Upper lobe of left lung (tissue), 6 donors: Measurements from ENCODE around the gene STAU1. TPM values are rescaled to one million over a fixed set of nuclear protein-coding genes. Genes with fewer than 3 reads are reported as not detected.

ENCODE experiments used
- ATAC-seq, 2 donors: fragments of 200-7000 bp; cut with Tn5 transposase; one replicate each; pipeline ENCODE4 v1.9.1; 2022; ENCODE audit warnings: mild to moderate bottlenecking in 2 of 2, moderate library complexity in 2 of 2; ENCODE audit not compliant: low FRiP score in 2 of 2
- DNase-seq, 2 donors: peaks; one replicate each; pipeline ENCODE4 v3.0.0-alpha.2; 2019 to 2020
- H3K27ac ChIP-seq, 4 donors: fragments of 200-600 bp; sonication (generic); one replicate each; pipeline ENCODE4 v1.5.1; 2016 to 2019
- H3K27me3 ChIP-seq, 4 donors: fragments of 200-600 bp; sonication (generic); one replicate each; pipeline ENCODE4 v1.5.1; 2017 to 2019
- H3K36me3 ChIP-seq, 4 donors: fragments of 200-600 bp; sonication (generic); one replicate each; pipeline ENCODE4 v1.5.1; 2016 to 2019
- H3K4me1 ChIP-seq, 4 donors: fragments of 200-600 bp; sonication (generic); one replicate each; pipeline ENCODE4 v1.5.1; 2018 to 2019
- H3K4me3 ChIP-seq, 4 donors: fragments of 200-600 bp; sonication (generic); one replicate each; pipeline ENCODE4 v1.5.1; 2017 to 2019; ENCODE audit warnings: mild to moderate bottlenecking in 2 of 4, moderate library complexity in 1 of 4
- H3K9me3 ChIP-seq, 4 donors: fragments of 200-600 bp; sonication (generic); one replicate each; pipeline ENCODE4 v1.5.1; 2018 to 2019
- CTCF ChIP-seq, 6 experiments: fragments of 450-650 bp in 4 of 6; fragments of 200-600 bp in 2 of 6; sonication (generic) in 2 of 6; IDR thresholded peaks; one replicate each; pipeline ENCODE4 v1.5.1; 2016 to 2019; ENCODE audit warnings: antibody characterized with exemption in 6 of 6
- EP300 ChIP-seq, 4 donors: sonication (generic); formaldehyde crosslinking; IDR thresholded peaks; one replicate each; pipeline ENCODE4 v1.5.1; 2017; ENCODE audit warnings: antibody characterized with exemption in 4 of 4, control low read depth in 2 of 4
- POLR2A ChIP-seq, 4 donors: fragments of 450-650 bp; IDR thresholded peaks; one replicate each; pipeline ENCODE4 v1.5.1; 2016 to 2017; ENCODE audit warnings: antibody characterized with exemption in 4 of 4, mild to moderate bottlenecking in 2 of 4
- POLR2AphosphoS5 ChIP-seq, 2 donors: sonication (generic); formaldehyde crosslinking; IDR thresholded peaks; one replicate each; pipeline ENCODE4 v1.5.1; 2017; ENCODE audit warnings: antibody characterized with exemption in 2 of 2
- WGBS, 2 donors: methylation state at CpG; one replicate each; pipeline ENCODE4 v1.1.5; 2017 to 2018; 5-methylcytosine and 5-hydroxymethylcytosine counted together
- total RNA-seq, 6 donors: library from RNA; depleted of rRNA in 4 of 6; stranded (reverse); fragments of >200 nt in 4 of 6; gene quantifications; one replicate each; pipeline versions ENCODE4 v1.1.0 to v1.2.1, GENCODE V29; 2016 to 2021
- donor health status: DM: no; HTN: no; CAD: no; lungs with moderate emphysema.
- donor health status: DM: no; HTN: yes; CAD: no; lungs with severe emphysema.

The STAU1 gene
- total RNA-seq, result 10 to 100 TPM; 69.1 to 97.7 (median 73.5) TPM

DNA sequence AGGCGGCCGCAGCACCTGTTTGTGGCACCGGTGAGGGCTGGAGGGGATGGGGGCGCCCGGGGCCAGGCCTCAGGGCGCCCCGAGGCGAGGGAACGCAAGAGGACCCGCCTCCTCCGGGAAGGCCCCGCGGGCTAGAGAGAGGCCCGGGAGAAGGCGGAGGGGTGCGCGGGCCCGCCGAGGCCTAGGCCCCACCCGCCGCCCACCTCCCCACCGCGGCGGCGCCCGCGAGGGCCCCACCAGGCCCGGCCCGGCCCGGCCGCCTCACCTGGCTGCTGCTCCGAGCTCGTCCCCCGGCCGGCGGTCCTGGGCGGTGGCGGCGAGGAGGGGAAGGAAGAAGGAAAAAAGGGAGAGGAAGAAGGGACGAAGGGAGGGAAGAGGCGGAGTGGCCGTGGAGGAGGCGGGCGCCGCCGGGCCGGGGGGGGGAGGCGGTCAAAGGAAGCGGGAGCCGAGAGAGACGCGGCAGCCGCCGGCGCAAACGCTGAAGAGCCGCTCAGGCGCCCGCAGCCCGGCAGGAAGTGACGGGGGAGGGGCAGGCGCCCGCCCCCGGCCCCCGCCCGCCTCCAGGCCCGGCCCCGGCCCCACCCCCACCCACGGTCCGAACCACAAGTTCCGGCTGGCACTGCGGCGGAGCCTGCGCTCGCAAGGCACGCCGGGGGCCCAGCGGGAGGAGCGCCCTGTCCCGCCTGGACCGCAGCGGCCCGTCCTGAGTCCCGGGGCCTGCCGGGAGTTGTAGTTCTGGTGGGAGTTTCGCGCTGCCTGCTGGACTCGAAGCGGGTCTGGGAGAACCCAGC lies at the start of gene STAU1:
Gene STAU1, minus strand, starts transcription at position 484 of the 791 bp plus-strand sequence. CDS start 22,133 bp downstream, outside the sequence.
- Histone ChIP-seq H3K9me3 (no peaks in the 10 kb centered on the region), H3K36me3 (no peaks in the 10 kb centered on the region), H3K4me1 (peaks cover 18 to 26% (median 19%) of the 10 kb centered on the region in 4 donors), H3K27me3 (no peaks in the 10 kb centered on the region), H3K27ac (peak within 1 kb of the TSS; percentile 95 to 98 (median 96)), H3K4me3 (peak within 1 kb of the TSS; percentile 80 to 97 (median 90))
- 0 to 1% methylated on average over 35 to 42 of the region's 89 CpGs for WGBS, 2 donors
- peak in 1 of 6 experiments; percentile 6 for TF ChIP-seq CTCF (IDR thresholded peaks at IDR 0.05)
- TF ChIP-seq EP300 (IDR thresholded peaks at IDR 0.05), result no peak
- peak; percentile 42 to 89 for TF ChIP-seq POLR2AphosphoS5 (IDR thresholded peaks at IDR 0.05)
- TF ChIP-seq POLR2A (IDR thresholded peaks at IDR 0.05), result peak in 3 of 4 donors; percentile 38 to 83 (median 69)
- ATAC-seq, result peak; percentile 99
- peak; percentile 98 for DNase-seq

GRCh38 chr20:49237531-49237930 lies 49.4 kb upstream of the STAU1 start:
- Histone ChIP-seq H3K4me1 (no peaks in the 10 kb centered on the region), H3K9me3 (no peaks in the 10 kb centered on the region), H3K27me3 (no peaks in the 10 kb centered on the region), H3K27ac (no peak overlapping the region), H3K4me3 (no peak overlapping the region), H3K36me3 (peaks cover 61 to 97% (median 89%) of the 10 kb centered on the region in 4 donors)
- no peak for TF ChIP-seq CTCF (IDR thresholded peaks at IDR 0.05)
- DNase-seq (no peak), ATAC-seq (no peak)
- WGBS, 2 donors, result 95 to 96% methylated on average over 4 of the region's 4 CpGs

GRCh38 chr20:49236301-49236700 lies 48.2 kb upstream of the STAU1 start:
- H3K9me3 ChIP-seq, result no peaks in the 10 kb centered on the region
- peaks cover 59 to 97% (median 88%) of the 10 kb centered on the region in 4 donors for H3K36me3 ChIP-seq
- H3K27me3 ChIP-seq, result no peaks in the 10 kb centered on the region
- no peaks in the 10 kb centered on the region for H3K4me1 ChIP-seq
- no peak for ATAC-seq
- DNase-seq, result no peak
- no peak overlapping the region for H3K4me3 ChIP-seq
- 94 to 95% methylated on average over 9 of the region's 9 CpGs for WGBS, 2 donors
- no peak for TF ChIP-seq CTCF (IDR thresholded peaks at IDR 0.05)
- no peak for TF ChIP-seq POLR2AphosphoS5 (IDR thresholded peaks at IDR 0.05)
- no peak for TF ChIP-seq EP300 (IDR thresholded peaks at IDR 0.05)
- no peak for TF ChIP-seq POLR2A (IDR thresholded peaks at IDR 0.05)
- H3K27ac ChIP-seq, result no peak overlapping the region

- TF ChIP-seq POLR2A (IDR thresholded peaks at IDR 0.05) (no peak), POLR2AphosphoS5 (IDR thresholded peaks at IDR 0.05) (no peak), EP300 (IDR thresholded peaks at IDR 0.05) (no peak), CTCF (IDR thresholded peaks at IDR 0.05) (no peak)
These were observed 46.7 kb upstream of the STAU1 start for GRCh38 chr20:49234831-49235230.

More at GRCh38 chr20:49234831-49235230, 46.7 kb upstream of the STAU1 start:
- Histone ChIP-seq H3K4me1 (peaks cover 0 to 9% (median 0%) of the 10 kb centered on the region in 4 donors), H3K9me3 (no peaks in the 10 kb centered on the region), H3K27me3 (no peaks in the 10 kb centered on the region), H3K36me3 (peaks cover 62 to 97% (median 89%) of the 10 kb centered on the region in 4 donors), H3K4me3 (no peak overlapping the region), H3K27ac (no peak overlapping the region)
- ATAC-seq (no peak), DNase-seq (no peak)
- 88 to 91% methylated on average over 3 to 6 of the region's 6 CpGs for WGBS, 2 donors
